Measurements from ENCODE around the gene PTPN11.
"Not testable (repeated sequence)": the region's sequence is repeated elsewhere in the genome, so short reads cannot be mapped to it uniquely, and the experiment has no call there.

DNA sequence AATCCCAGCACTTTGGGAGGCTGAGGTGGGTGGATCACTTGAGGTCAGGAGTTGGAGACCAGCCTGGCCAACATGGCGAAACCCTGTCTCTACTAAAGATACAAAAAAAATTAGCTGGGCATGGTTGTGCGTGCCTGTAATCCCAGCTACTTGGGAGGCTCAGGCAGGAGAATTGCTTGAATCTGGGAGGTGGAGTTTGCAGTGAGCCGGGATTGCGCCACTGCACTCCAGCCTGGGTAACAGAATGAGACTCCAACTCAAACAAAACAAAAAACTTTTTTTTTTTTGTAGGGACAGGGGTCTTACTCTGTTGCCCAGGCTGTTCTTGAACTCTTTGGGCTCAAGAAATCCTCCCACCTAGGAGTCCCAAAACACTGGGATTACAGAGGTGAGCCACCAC is 3.3 kb upstream of the PTPN11 start:
- TF ChIP-seq, protein P1, sequence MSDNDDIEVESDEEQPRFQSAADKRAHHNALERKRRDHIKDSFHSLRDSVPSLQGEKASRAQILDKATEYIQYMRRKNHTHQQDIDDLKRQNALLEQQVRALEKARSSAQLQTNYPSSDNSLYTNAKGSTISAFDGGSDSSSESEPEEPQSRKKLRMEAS (IDR thresholded peaks at IDR 0.05) = not testable (repeated sequence)
- TF ChIP-seq, protein P2, sequence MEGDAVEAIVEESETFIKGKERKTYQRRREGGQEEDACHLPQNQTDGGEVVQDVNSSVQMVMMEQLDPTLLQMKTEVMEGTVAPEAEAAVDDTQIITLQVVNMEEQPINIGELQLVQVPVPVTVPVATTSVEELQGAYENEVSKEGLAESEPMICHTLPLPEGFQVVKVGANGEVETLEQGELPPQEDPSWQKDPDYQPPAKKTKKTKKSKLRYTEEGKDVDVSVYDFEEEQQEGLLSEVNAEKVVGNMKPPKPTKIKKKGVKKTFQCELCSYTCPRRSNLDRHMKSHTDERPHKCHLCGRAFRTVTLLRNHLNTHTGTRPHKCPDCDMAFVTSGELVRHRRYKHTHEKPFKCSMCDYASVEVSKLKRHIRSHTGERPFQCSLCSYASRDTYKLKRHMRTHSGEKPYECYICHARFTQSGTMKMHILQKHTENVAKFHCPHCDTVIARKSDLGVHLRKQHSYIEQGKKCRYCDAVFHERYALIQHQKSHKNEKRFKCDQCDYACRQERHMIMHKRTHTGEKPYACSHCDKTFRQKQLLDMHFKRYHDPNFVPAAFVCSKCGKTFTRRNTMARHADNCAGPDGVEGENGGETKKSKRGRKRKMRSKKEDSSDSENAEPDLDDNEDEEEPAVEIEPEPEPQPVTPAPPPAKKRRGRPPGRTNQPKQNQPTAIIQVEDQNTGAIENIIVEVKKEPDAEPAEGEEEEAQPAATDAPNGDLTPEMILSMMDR (IDR thresholded peaks at IDR 0.05 in 2 of 3, conservative IDR thresholded peaks at IDR 0.05 in 1 of 3; ENCODE audit: borderline replicate concordance in 1 of 3, insufficient read depth in 1 of 3, low read depth in 2 of 3, low read length in 2 of 3) = not testable (repeated sequence)
- not testable (repeated sequence) for TF ChIP-seq POLR2AphosphoS5 (IDR thresholded peaks at IDR 0.05; ENCODE audit: low read depth, low read length); ZFX (IDR thresholded peaks at IDR 0.05)
- TF ChIP-seq, protein P3, sequence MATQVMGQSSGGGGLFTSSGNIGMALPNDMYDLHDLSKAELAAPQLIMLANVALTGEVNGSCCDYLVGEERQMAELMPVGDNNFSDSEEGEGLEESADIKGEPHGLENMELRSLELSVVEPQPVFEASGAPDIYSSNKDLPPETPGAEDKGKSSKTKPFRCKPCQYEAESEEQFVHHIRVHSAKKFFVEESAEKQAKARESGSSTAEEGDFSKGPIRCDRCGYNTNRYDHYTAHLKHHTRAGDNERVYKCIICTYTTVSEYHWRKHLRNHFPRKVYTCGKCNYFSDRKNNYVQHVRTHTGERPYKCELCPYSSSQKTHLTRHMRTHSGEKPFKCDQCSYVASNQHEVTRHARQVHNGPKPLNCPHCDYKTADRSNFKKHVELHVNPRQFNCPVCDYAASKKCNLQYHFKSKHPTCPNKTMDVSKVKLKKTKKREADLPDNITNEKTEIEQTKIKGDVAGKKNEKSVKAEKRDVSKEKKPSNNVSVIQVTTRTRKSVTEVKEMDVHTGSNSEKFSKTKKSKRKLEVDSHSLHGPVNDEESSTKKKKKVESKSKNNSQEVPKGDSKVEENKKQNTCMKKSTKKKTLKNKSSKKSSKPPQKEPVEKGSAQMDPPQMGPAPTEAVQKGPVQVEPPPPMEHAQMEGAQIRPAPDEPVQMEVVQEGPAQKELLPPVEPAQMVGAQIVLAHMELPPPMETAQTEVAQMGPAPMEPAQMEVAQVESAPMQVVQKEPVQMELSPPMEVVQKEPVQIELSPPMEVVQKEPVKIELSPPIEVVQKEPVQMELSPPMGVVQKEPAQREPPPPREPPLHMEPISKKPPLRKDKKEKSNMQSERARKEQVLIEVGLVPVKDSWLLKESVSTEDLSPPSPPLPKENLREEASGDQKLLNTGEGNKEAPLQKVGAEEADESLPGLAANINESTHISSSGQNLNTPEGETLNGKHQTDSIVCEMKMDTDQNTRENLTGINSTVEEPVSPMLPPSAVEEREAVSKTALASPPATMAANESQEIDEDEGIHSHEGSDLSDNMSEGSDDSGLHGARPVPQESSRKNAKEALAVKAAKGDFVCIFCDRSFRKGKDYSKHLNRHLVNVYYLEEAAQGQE (IDR thresholded peaks at IDR 0.05; ENCODE audit: low read depth) = not testable (repeated sequence)

Data from HCT116 (cell line).